ENCODE data around the gene CCDC60. TPM values are rescaled to one million over a fixed set of nuclear protein-coding genes. Genes with fewer than 3 reads are reported as not detected.

CCDC60 gene
- total RNA-seq, 1 donor: not detected

DNA sequence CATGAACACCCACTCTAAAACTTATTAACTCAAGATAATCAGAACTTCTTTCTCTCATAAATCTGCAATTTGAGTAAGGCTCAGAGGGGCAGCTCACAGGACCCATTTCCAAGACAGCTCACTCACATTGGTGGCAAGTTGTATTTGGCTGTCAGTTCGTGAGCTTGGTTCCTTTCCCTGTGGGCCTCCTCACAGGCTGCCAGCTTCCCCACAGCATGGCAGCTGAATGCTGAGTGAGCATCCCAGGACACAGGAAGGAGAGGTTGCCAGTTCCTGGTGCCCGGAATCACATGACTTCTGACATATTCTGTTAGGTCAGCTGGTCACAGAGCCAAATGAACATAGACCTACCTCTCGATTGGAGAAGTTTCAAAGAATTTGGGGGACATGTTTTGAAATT, 142.4 kb downstream of the CCDC60 start:
- TF ChIP-seq CTCF (IDR thresholded peaks at IDR 0.05; ENCODE audit: insufficient read depth, low read length): no peak
- DNase-seq (ENCODE audit: low read depth): no peak

GRCh38 chr12:119479121-119479561, 144.6 kb downstream of the CCDC60 start:
- no peak for TF ChIP-seq CTCF (IDR thresholded peaks at IDR 0.05; ENCODE audit: insufficient read depth, low read length)
- DNase-seq (ENCODE audit: low read depth): no peak
- H3K4me3 ChIP-seq (ENCODE audit: low read depth, low read length): no peak overlapping the region

More for the DNA sequence above, 142.4 kb downstream of the CCDC60 start:
- no peak overlapping the region for H3K4me3 ChIP-seq (ENCODE audit: low read depth, low read length)

DNA sequence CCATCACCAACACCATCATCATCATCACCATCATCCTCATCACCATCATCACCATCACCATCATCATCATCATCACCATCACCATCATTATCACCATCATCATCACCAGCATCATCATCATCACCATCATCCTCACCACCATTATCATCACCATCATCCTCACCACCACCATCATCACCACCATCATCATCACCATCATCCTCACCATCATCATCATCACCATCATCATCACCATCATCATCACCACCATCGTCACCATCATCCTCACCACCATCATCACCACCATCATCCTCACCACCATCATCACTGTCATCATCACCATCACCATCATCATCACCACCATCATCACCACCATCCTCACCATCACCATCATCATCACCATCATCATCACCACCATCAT, 146.0 kb downstream of the CCDC60 start:
- TF ChIP-seq CTCF (IDR thresholded peaks at IDR 0.05; ENCODE audit: insufficient read depth, low read length): no peak
- no peak for DNase-seq (ENCODE audit: low read depth)
- no peak overlapping the region for H3K4me3 ChIP-seq (ENCODE audit: low read depth, low read length)

GRCh38 chr12:119486599-119487154, 152.1 kb downstream of the CCDC60 start:
- DNase-seq (ENCODE audit: low read depth): no peak
- no peak for TF ChIP-seq CTCF (IDR thresholded peaks at IDR 0.05; ENCODE audit: insufficient read depth, low read length)
- no peak overlapping the region for H3K4me3 ChIP-seq (ENCODE audit: low read depth, low read length)

GRCh38 chr12:119491814-119492213, 157.3 kb downstream of the CCDC60 start:
- no peak for TF ChIP-seq CTCF (IDR thresholded peaks at IDR 0.05; ENCODE audit: insufficient read depth, low read length)

DNA sequence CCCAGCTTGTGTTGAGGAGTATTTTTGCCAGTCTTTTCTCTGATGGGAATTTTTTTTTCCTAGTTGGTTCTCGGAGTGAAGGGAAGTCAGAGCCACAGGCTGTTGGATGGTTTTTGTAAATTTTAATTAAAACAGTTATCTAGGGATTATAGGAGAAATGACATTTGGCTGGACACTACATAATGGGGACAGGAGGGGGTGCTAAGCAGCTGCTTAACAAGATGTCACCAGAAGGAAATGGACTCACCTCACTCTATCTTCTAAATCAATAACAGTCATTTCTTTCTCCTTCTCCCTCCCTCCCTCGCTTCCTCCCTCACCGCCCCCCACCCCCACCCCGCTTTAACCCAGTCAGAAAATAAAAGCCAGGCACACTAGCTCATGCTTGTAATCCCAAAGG, 165.7 kb downstream of the CCDC60 start:
- no peak for DNase-seq (ENCODE audit: low read depth)
- no peak overlapping the region for H3K4me3 ChIP-seq (ENCODE audit: low read depth, low read length)
- TF ChIP-seq CTCF (IDR thresholded peaks at IDR 0.05; ENCODE audit: insufficient read depth, low read length): no peak

More at GRCh38 chr12:119491814-119492213, 157.3 kb downstream of the CCDC60 start:
- DNase-seq (ENCODE audit: low read depth): no peak
- no peak overlapping the region for H3K4me3 ChIP-seq (ENCODE audit: low read depth, low read length)

DNA sequence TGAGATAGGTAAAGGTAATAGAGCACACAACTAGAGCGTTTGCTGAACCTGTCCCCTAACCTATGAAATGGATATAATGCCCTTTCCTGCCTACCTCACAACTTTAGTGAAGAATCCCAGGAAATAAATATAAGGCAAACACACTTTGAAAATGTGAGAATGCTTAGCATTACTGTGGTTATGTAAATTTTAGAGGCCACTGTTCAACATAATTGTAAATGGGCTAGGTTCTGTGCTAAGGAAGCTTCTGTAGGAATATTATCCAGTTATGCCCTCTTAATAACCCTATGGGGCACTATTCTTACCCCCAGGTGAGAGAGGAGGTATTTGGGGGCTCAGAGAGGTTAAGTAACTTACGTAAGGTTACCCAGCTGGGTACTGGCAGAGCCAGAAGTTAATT, 166.5 kb downstream of the CCDC60 start:
- no peak for DNase-seq (ENCODE audit: low read depth)
- no peak for TF ChIP-seq CTCF (IDR thresholded peaks at IDR 0.05; ENCODE audit: insufficient read depth, low read length)

More for the DNA sequence above, 166.5 kb downstream of the CCDC60 start:
- no peak overlapping the region for H3K4me3 ChIP-seq (ENCODE audit: low read depth, low read length)
